Prostate gland (tissue), 2 donors: ENCODE data around the gene CUTA. TPM values are rescaled to one million over a fixed set of nuclear protein-coding genes. Genes with fewer than 3 reads are reported as not detected.
"Not testable (repeated sequence)": the region's sequence is repeated elsewhere in the genome, so short reads cannot be mapped to it uniquely, and the experiment has no call there.

Experiments
- DNase-seq: peaks from one replicate; pipeline ENCODE4 v3.0.0-alpha.2; 2019; ENCODE audit warnings: low spot score
- H3K27ac ChIP-seq, 2 donors: fragments of 200-600 bp; sonication (generic); 2 replicates each; pipeline ENCODE4 v1.5.1; 2017 to 2019
- H3K27me3 ChIP-seq: fragments of 200-600 bp; sonication (generic); replicated peaks from 2 replicates; pipeline ENCODE4 v1.5.1; 2019; ENCODE audit not compliant: insufficient read depth
- H3K36me3 ChIP-seq, 2 donors: fragments of 200-600 bp; sonication (generic); 1 replicate in 1 of 2; 2 replicates in 1 of 2; pipeline versions ENCODE4 v1.5.1 to v1.8.1; 2017 to 2019
- H3K4me1 ChIP-seq: fragments of 200-600 bp; sonication (generic); replicated peaks from 2 replicates; pipeline ENCODE4 v1.5.1; 2019
- H3K4me3 ChIP-seq, 2 donors: fragments of 200-600 bp; sonication (generic); 2 replicates each; pipeline ENCODE4 v1.5.1; 2017 to 2019
- H3K9me3 ChIP-seq: fragments of 200-600 bp; sonication (generic); 2 replicates; pipeline ENCODE4 v1.5.1; 2017
- POLR2A ChIP-seq: fragments of 450-650 bp; IDR thresholded peaks from one replicate; pipeline ENCODE4 v1.6.1; 2016; ENCODE audit warnings: antibody characterized with exemption, mild to moderate bottlenecking
- POLR2AphosphoS5 ChIP-seq: sonication (generic); formaldehyde crosslinking; IDR thresholded peaks from one replicate; pipeline ENCODE4 v1.6.1; 2017; ENCODE audit warnings: antibody characterized with exemption
- WGBS: methylation state at CpG from one replicate; pipeline ENCODE4 v1.1.5; 2018; 5-methylcytosine and 5-hydroxymethylcytosine counted together
- intact Hi-C: fragments of 100-400 bp; cut with DNase I; formaldehyde crosslinking; loops from one replicate; pipeline ENCODE4 v1.14.2; 2022
- microRNA-seq: library from miRNA; unstranded; fragments of <30 nt; microRNA quantifications from one replicate; pipeline ENCODE4, GENCODE V29; 2016
- small RNA-seq, 2 donors: library from RNA; depleted of rRNA; stranded (forward); fragments of <200 nt; gene quantifications; one replicate each; pipeline ENCODE3, GENCODE V24; 2016
- total RNA-seq, 2 donors: library from RNA; depleted of rRNA; stranded (reverse); fragments of >200 nt; gene quantifications; one replicate each; pipeline ENCODE4 v1.1.0, GENCODE V29; 2016
- TF ChIP-seq, protein P1 (sequence below), 4 experiments: fragments of 200-600 bp in 2 of 4; fragments of 450-650 bp in 2 of 4; sonication (generic) in 2 of 4; IDR thresholded peaks; 1 replicate in 3 of 4; 2 replicates in 1 of 4; pipeline ENCODE4 v1.5.1; 2016 to 2019; ENCODE audit warnings: antibody characterized with exemption in 4 of 4, mild to moderate bottlenecking in 2 of 4, moderate library complexity in 2 of 4

The CUTA gene
- total RNA-seq, 2 donors from 2014 or later: 189 to 260 TPM

DNA sequence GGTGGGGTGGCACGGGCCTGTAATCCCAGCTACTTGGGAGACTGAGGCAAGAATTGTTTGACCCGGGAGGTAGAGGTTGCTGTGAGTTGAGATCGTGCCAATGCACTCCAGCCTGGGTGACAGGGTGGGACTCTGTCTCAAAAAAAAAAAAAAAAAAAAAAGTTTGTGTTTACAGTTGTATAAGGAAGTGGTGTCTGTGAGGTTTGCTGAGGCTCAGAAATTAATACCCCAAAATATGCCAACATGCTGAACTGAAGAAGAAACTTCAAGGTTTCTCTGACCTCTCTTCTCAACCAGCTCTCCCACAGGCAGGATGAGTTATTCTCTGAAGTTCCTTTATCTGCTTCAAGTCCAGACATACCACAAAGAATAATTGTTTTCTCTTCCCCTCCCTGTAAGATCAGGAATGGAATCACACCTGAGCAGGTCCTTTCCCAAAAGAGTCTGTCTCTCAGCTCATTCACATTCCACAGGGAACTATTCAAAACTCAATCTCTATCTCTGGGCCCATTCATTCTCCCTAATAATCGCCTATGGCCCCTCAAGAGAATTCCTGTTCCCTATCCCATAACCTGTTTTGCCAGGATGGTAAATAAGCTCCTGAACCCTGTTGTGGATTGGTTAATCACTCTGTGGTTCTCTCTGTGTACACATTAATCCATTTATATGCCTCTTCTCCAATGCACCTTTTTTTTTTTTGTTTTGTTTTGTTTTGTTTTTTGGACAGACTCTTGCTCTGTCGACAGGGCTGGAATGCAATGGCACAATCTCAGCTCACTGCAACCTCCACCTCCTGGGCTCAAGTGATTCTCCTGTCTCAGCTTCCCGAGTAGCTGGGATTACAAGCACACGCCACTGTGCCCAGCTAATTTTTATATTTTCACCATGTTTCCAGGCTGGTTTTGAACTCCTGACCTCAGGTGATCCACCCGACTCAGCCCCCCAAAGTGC lies 43.7 kb downstream of the CUTA start:
- DNase-seq: no peak
- peaks cover 18% of the 10 kb centered on the region for H3K4me1 ChIP-seq
- WGBS: 42% methylated on average over 8 of the region's 8 CpGs

DNA sequence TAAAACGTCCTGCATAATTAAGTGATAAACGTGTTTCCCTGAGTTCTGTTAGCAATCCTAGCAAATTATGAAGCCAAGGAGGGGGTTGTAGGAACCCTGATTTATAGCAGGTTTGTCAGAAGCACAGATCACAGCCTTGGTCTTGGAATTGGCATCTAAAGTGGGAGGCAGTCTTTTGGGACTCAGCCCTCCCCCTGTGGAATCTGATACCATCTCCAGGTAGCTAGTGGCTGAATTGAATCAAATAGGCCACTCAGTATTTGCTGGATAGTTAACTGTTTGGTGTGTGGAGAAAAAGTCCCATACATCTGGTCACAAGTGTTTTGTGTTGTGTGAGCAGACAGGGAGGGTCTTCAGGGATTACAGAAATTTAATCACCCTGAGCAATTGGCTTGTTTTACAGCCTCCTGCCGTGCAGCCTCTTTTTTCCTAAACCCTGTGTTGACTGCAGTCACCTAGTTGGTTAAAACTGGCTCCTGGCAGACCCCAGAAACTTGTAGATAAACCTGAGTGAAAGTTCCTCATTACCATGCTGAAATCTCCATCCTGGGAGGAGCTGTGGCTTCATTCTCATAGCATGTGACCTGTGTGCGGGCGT lies 45.3 kb downstream of the CUTA start:
- H3K27ac ChIP-seq: peak overlapping the region; percentile 41 to 76
- intact Hi-C loops: no loop called here
- DNase-seq: no peak
- H3K27me3 ChIP-seq: no peaks in the 10 kb centered on the region
- H3K9me3 ChIP-seq: no peaks in the 10 kb centered on the region
- no peak overlapping the region for H3K4me3 ChIP-seq
- WGBS: 38% methylated on average over 5 of the region's 5 CpGs
- TF ChIP-seq POLR2AphosphoS5: no peak
- TF ChIP-seq, protein P1, sequence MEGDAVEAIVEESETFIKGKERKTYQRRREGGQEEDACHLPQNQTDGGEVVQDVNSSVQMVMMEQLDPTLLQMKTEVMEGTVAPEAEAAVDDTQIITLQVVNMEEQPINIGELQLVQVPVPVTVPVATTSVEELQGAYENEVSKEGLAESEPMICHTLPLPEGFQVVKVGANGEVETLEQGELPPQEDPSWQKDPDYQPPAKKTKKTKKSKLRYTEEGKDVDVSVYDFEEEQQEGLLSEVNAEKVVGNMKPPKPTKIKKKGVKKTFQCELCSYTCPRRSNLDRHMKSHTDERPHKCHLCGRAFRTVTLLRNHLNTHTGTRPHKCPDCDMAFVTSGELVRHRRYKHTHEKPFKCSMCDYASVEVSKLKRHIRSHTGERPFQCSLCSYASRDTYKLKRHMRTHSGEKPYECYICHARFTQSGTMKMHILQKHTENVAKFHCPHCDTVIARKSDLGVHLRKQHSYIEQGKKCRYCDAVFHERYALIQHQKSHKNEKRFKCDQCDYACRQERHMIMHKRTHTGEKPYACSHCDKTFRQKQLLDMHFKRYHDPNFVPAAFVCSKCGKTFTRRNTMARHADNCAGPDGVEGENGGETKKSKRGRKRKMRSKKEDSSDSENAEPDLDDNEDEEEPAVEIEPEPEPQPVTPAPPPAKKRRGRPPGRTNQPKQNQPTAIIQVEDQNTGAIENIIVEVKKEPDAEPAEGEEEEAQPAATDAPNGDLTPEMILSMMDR (IDR thresholded peaks at IDR 0.05): no peak
- TF ChIP-seq POLR2A: no peak
- peaks cover 18% of the 10 kb centered on the region for H3K4me1 ChIP-seq
- no peaks in the 10 kb centered on the region for H3K36me3 ChIP-seq

More for the DNA sequence above, 43.7 kb downstream of the CUTA start:
- Histone ChIP-seq H3K36me3 (no peaks in the 10 kb centered on the region), H3K27ac (peak overlapping the region; percentile 35 to 76), H3K9me3 (no peaks in the 10 kb centered on the region), H3K4me3 (peak overlapping the region in 1 of 2 donors; percentile 13), H3K27me3 (no peaks in the 10 kb centered on the region)
- TF ChIP-seq POLR2AphosphoS5 (peak; percentile 62), POLR2A (no peak)
- TF ChIP-seq, protein P1 (IDR thresholded peaks at IDR 0.05): no peak
- intact Hi-C loops: no loop called here

DNA sequence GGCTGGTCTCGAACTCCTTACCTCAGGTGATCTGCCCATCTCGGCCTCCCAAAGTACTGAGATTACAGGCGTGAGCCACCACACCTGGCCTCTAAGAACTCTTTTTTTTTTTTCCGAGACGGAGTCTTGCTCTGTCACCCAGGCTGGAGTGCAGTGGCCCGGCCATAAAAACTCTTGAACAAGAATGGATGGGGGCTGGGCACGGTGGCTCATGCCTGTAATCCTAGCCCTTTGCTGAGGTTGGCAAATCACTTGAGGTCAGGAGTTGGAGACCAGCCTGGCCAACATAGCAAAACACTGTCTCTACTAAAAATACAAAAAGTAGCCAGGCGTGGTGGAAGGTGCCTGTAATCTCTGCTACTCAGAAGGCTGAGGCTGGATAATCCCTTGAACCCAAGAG lies 46.0 kb downstream of the CUTA start:
- DNase-seq, H3K9me3 ChIP-seq, intact Hi-C loops, H3K36me3 ChIP-seq, H3K27me3 ChIP-seq, H3K4me3 ChIP-seq, H3K27ac ChIP-seq: not testable (repeated sequence)
- H3K4me1 ChIP-seq: peaks cover 18% of the 10 kb centered on the region
- 84% methylated on average over 8 of the region's 8 CpGs for WGBS

DNA sequence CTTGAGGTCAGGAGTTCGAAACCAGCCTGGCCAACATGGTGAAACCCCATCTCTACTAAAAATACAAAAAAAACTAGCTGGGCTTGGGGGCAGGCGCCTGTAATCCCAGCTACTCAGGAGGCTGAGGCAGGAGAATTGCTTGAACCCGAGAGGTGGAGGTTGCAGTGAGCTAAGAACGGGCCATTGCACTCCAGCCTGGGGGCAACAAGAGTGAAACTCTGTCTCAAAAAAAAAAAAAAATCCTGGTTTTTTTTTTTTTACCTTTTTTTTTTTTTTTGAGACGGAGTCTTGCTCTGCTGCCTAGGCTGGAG lies 50.2 kb downstream of the CUTA start:
- WGBS: 97% methylated on average over 5 of the region's 5 CpGs
- H3K36me3 ChIP-seq, H3K4me3 ChIP-seq, H3K27me3 ChIP-seq, DNase-seq, H3K9me3 ChIP-seq, H3K4me1 ChIP-seq, H3K27ac ChIP-seq, intact Hi-C loops: not testable (repeated sequence)

DNA sequence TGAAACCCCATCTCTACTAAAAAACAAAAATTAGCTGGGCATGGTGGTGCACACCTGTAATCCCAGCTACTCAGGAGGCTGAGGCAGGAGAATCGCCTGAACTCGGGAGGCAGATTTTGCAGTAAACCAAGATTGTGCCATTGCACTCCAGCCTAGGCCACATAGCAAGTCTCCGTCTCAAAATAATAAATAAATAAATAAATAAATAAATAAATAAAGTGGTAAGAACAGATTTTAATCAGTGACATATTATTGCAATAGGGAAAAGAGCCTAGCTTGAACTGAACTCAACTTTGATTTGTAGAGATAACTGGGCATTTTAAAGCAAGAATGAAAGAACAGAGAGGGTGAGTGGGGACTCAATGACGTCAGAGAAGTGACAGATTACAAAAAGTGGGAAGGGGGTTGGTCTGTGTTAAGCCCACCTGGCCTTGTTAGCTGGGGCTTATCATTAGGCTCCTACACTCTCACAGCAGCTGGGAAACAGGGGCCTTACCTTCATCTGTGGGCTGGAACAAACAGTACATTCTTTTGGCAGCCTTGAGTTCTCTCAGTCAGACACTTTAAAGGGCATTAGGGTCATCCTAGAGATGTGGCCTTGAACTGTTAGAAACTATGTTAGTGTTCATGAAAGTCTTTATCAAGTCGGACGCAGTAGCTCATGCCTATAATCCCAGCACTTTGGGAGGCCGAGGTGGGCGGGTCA lies 50.7 kb downstream of the CUTA start:
- no peak for DNase-seq
- no peaks in the 10 kb centered on the region for H3K9me3 ChIP-seq

More for the DNA sequence above, 50.7 kb downstream of the CUTA start:
- Histone ChIP-seq H3K4me3 (no peak overlapping the region), H3K4me1 (no peaks in the 10 kb centered on the region), H3K27ac (no peak overlapping the region), H3K36me3 (no peaks in the 10 kb centered on the region), H3K27me3 (no peaks in the 10 kb centered on the region)
- intact Hi-C loops: no loop called here
- WGBS: 93% methylated on average over 8 of the region's 8 CpGs
- TF ChIP-seq, protein P1 (IDR thresholded peaks at IDR 0.05): no peak
- TF ChIP-seq POLR2A (no peak), POLR2AphosphoS5 (no peak)

Small RNAs within 50 kb of the gene (microRNA-seq; reads per million reads assigned to microRNA genes)
- gene MIR5004: not detected

Small RNAs within 50 kb of the gene (small RNA-seq; reads per million reads assigned to genes)
- gene RPL35AP4: 0 reads per million in 2 donors
- gene ZBTB9: 0 reads per million in 2 donors

Other genes starting within 250 kb of the CUTA start
- gene COL11A2, start 225.6 kb downstream of the CUTA start, total RNA-seq: 1 to 10 TPM in 1 of 2 donors, under 1 TPM in 1; 0.91 to 3.6 TPM
- 10 to 100 TPM; 30.6 to 40.5 TPM for gene RXRB, start 217.4 kb downstream of the CUTA start, total RNA-seq
- gene SLC39A7, start 217.2 kb downstream of the CUTA start, total RNA-seq: 100 to 1,000 TPM; 109 to 182 TPM
- 10 to 100 TPM; 21.9 to 43.7 TPM for gene HSD17B8, start 213.5 kb downstream of the CUTA start, total RNA-seq
- gene RING1, start 209.6 kb downstream of the CUTA start, total RNA-seq: 10 to 100 TPM; 23.9 to 30.8 TPM
- 10 to 100 TPM; 42.2 to 55.0 TPM for gene VPS52, start 146.2 kb downstream of the CUTA start, total RNA-seq
- gene RPS18, start 146.0 kb downstream of the CUTA start, total RNA-seq: 1,000 to 10,000 TPM; 1,990 to 4,594 TPM
- gene B3GALT4, start 141.0 kb downstream of the CUTA start, total RNA-seq: 10 to 100 TPM; 15.8 to 21.4 TPM
- 10 to 100 TPM; 41.3 to 47.2 TPM for gene WDR46, start 128.9 kb downstream of the CUTA start, total RNA-seq
- 10 to 100 TPM; 24.1 to 59.7 TPM for gene PFDN6, start 128.5 kb downstream of the CUTA start, total RNA-seq
- 100 to 1,000 TPM in 1 of 2 donors, 10 to 100 TPM in 1; 98.7 to 107 TPM for gene RGL2, start 119.2 kb downstream of the CUTA start, total RNA-seq
- gene TAPBP, start 104.0 kb downstream of the CUTA start, total RNA-seq: 100 to 1,000 TPM; 190 to 192 TPM
- 10 to 100 TPM; 25.1 to 27.5 TPM for gene ZBTB22, start 100.4 kb downstream of the CUTA start, total RNA-seq
- gene DAXX, start 95.1 kb downstream of the CUTA start, total RNA-seq: 10 to 100 TPM; 52.8 to 75.1 TPM
- 1 to 10 TPM; 5.8 to 6.5 TPM for gene KIFC1, start 26.3 kb downstream of the CUTA start, total RNA-seq
- gene PHF1, start 7.1 kb downstream of the CUTA start, total RNA-seq: 100 to 1,000 TPM in 1 of 2 donors, 10 to 100 TPM in 1; 98.2 to 132 TPM
- 10 to 100 TPM in 1 of 2 donors, 1 to 10 TPM in 1; 6.1 to 24.8 TPM for gene SYNGAP1, start 2.0 kb upstream of the CUTA start, total RNA-seq
- gene ZBTB9, start 36.5 kb upstream of the CUTA start, total RNA-seq: 1 to 10 TPM; 3.5 to 8.9 TPM
- 10 to 100 TPM in 1 of 2 donors, 1 to 10 TPM in 1; 6.2 to 13.6 TPM for gene BAK1, start 162.2 kb upstream of the CUTA start, total RNA-seq
- 10 to 100 TPM; 21.8 to 99.1 TPM for gene ITPR3, start 203.2 kb upstream of the CUTA start, total RNA-seq